GM10266 (cell line): ENCODE measurements around the gene EIF3K.

ENCODE experiments used
- DNase-seq: peaks from one replicate; pipeline ENCODE4 v3.0.0; 2012; ENCODE audit errors: extremely low spot score
- CTCF ChIP-seq: IDR thresholded peaks from 2 replicates; pipeline ENCODE4 v1.5.1; 2012; ENCODE audit warnings: mild to moderate bottlenecking, low read depth; ENCODE audit not compliant: control insufficient read depth, insufficient read depth; ENCODE audit errors: missing control alignments

The EIF3K gene

GRCh38 chr19:38674388-38675171 lies 55.6 kb downstream of the EIF3K start:
- DNase-seq: no peak
- no peak for TF ChIP-seq CTCF

- no peak for DNase-seq
- peak; percentile 18 for TF ChIP-seq CTCF
Measured at GRCh38 chr19:38675611-38676010, 56.6 kb downstream of the EIF3K start.

GRCh38 chr19:38676023-38676877 lies 57.3 kb downstream of the EIF3K start:
- TF ChIP-seq CTCF: no peak
- DNase-seq: peak; percentile 36

- DNase-seq: no peak
Measured at GRCh38 chr19:38676878-38677646, 58.1 kb downstream of the EIF3K start.

GRCh38 chr19:38678217-38678890 lies 59.4 kb downstream of the EIF3K start:
- DNase-seq: no peak
- TF ChIP-seq CTCF: no peak

More at GRCh38 chr19:38676878-38677646, 58.1 kb downstream of the EIF3K start:
- TF ChIP-seq CTCF: no peak

- no peak for DNase-seq
- no peak for TF ChIP-seq CTCF
Measured at GRCh38 chr19:38678891-38679494, 60.0 kb downstream of the EIF3K start.
